OCI-LY3 (cell line): ENCODE results near the gene CDV3.

Experiments used
- H2AFZ ChIP-seq: fragments of 200-600, 300-600 bp; shearing (Covaris generic); 2 replicates; pipeline ENCODE4 v1.6.0; 2014; ENCODE audit warnings: antibody characterized with exemption, low read depth, low read length
- H3K27ac ChIP-seq: fragments of 200-600, 300-600 bp; sonication (generic); 2 replicates; pipeline ENCODE4 v1.5.1; 2014; ENCODE audit warnings: mild to moderate bottlenecking, low read length, moderate library complexity, mixed read lengths
- H3K27me3 ChIP-seq: fragments of 200-600, 300-600 bp; sonication (generic); 2 replicates; pipeline ENCODE4 v1.6.1; 2014; ENCODE audit warnings: low read depth, low read length, mixed read lengths
- H3K36me3 ChIP-seq: fragments of 200-600, 300-600 bp; sonication (generic); replicated peaks from 2 replicates; pipeline ENCODE3; 2014; ENCODE audit warnings: low read depth, low read length, mixed read lengths
- H3K4me1 ChIP-seq: fragments of 300-600, 200-600 bp; sonication (generic); 2 replicates; pipeline ENCODE4 v1.6.1; 2014; ENCODE audit warnings: low read length, mixed read lengths
- H3K4me2 ChIP-seq: fragments of 200-600, 300-600 bp; sonication (generic); 2 replicates; pipeline ENCODE4 v1.6.1; 2014; ENCODE audit warnings: low read length, mixed read lengths
- H3K4me3 ChIP-seq: fragments of 300-600, 200-600 bp; sonication (generic); 2 replicates; pipeline ENCODE4 v1.5.1; 2014; ENCODE audit warnings: antibody characterized with exemption, mild to moderate bottlenecking, low read length, moderate library complexity
- H3K79me2 ChIP-seq: fragments of 300-600, 200-600 bp; shearing (Covaris generic); 2 replicates; pipeline ENCODE4 v1.6.1; 2014; ENCODE audit warnings: mild to moderate bottlenecking, low read length, mixed read lengths
- H3K9ac ChIP-seq: fragments of 300-600, 200-600 bp; shearing (Covaris generic); 2 replicates; pipeline ENCODE4 v1.6.0; 2014; ENCODE audit warnings: mild to moderate bottlenecking, low read length, moderate library complexity
- H3K9me3 ChIP-seq: fragments of 200-600, 300-600 bp; shearing (Covaris generic); 2 replicates; pipeline ENCODE4 v1.6.1; 2014; ENCODE audit warnings: low read length, mixed read lengths; ENCODE audit not compliant: insufficient read depth
- H4K20me1 ChIP-seq: fragments of 200-600, 300-600 bp; sonication (generic); 2 replicates; pipeline ENCODE4 v1.6.1; 2016; ENCODE audit warnings: low read length, mixed read lengths; ENCODE audit not compliant: insufficient read depth
- CTCF ChIP-seq: fragments of 200-600, 300-600 bp; sonication (generic); IDR thresholded peaks from 2 replicates; pipeline ENCODE4 v1.5.1; 2014; ENCODE audit warnings: antibody characterized with exemption, low read length, low read depth
- EZH2phosphoT487 ChIP-seq: fragments of 200-600 bp; shearing (Covaris generic); IDR thresholded peaks from 2 replicates; pipeline ENCODE4 v1.6.1; 2018; ENCODE audit warnings: antibody characterized with exemption, mixed run types, low read depth

CDV3 gene

DNA sequence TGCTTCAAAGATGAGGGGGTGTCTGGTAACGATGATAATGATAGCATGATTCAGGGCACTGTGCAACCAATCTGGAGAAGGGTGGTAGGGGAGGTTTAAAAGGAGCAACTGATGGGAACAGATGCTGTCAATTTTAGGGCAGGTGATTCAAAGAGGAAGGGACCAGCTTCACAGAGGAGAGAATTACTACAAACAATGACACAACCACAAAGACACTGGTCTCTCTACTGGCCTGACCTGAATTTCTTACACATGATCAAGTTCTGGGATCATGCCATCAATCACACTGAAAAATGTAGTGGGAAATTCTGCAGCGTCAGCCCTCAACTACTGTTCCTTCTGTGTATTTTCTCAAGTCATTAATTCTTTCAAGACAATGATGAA is 2.6 kb upstream of the CDV3 start:
- Histone ChIP-seq H3K27ac (no peak overlapping the region), H2AFZ (no peak overlapping the region), H3K4me2 (no peak overlapping the region), H3K4me1 (peaks cover 59% of the 10 kb centered on the region), H3K9me3 (no peaks in the 10 kb centered on the region), H3K79me2 (peaks cover 24% of the 10 kb centered on the region), H4K20me1 (peaks cover 16% of the 10 kb centered on the region), H3K36me3 (peaks cover 16% of the 10 kb centered on the region), H3K27me3 (peaks cover 14% of the 10 kb centered on the region), H3K9ac (no peak overlapping the region), H3K4me3 (no peak overlapping the region)
- TF ChIP-seq CTCF (no peak), EZH2phosphoT487 (no peak)

DNA sequence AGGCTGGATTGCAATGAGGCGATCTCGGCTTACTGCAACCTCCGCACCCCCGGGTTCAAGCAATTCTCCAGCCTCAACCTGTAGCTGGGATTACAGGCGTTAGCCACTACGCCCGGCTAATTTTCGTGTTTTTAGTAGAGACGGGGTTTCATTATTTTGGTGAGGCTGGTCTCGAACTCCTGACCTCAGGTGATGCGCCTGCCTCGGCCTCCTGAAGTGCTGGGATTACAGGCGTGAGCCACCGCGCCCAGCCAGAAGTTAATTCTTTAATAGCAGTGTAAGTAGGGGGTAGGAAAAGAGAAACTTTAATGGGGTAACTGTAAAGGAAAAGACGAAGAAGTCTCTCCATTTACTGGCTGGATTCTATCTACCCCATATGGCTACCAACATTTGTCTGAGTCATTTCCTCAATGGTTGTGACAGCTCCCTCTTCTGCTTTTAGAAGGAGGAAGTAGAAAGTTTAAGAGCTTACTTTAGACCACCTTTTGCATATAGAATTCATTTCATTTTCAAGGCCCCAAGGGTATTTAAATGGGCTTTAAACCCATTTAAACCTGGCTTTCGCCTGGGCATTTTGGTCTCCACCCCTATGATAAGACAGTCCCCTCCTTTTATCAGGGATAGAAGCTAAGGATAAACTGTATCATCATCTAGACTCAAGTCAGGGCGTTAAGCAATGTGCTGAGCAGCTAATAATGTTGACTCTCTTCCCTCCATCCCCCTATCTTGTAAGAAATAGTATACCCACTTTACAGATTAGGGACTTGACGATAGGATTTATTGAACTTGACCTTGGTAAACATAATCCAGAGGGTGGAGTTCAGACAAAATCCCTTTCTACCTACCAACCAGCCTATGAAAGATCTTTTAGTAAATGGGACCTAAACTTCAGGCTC is 1.1 kb upstream of the CDV3 start:
- H4K20me1 ChIP-seq = peaks cover 28% of the 10 kb centered on the region
- H3K4me2 ChIP-seq = peak overlapping the region; percentile 98
- peaks cover 14% of the 10 kb centered on the region for H3K27me3 ChIP-seq
- H3K9me3 ChIP-seq = no peaks in the 10 kb centered on the region
- peaks cover 53% of the 10 kb centered on the region for H3K4me1 ChIP-seq
- peak overlapping the region; percentile 96 for H3K9ac ChIP-seq
- peak overlapping the region; percentile 96 for H3K27ac ChIP-seq
- peaks cover 25% of the 10 kb centered on the region for H3K36me3 ChIP-seq
- peak overlapping the region; percentile 80 for H3K4me3 ChIP-seq
- peaks cover 39% of the 10 kb centered on the region for H3K79me2 ChIP-seq
- no peak overlapping the region for H2AFZ ChIP-seq
- TF ChIP-seq CTCF (no peak), EZH2phosphoT487 (no peak)

- peak overlapping the region; percentile 98 for H3K4me2 ChIP-seq
- H3K27me3 ChIP-seq = peaks cover 10% of the 10 kb centered on the region
- H3K27ac ChIP-seq = peak overlapping the region; percentile 96
- H3K9ac ChIP-seq = peak overlapping the region; percentile 96
- H3K4me1 ChIP-seq = peaks cover 52% of the 10 kb centered on the region
- peaks cover 46% of the 10 kb centered on the region for H3K79me2 ChIP-seq
- TF ChIP-seq EZH2phosphoT487 = no peak
- no peak for TF ChIP-seq CTCF
- H2AFZ ChIP-seq = no peak overlapping the region
- H3K4me3 ChIP-seq = peak overlapping the region; percentile 91
- peaks cover 32% of the 10 kb centered on the region for H3K36me3 ChIP-seq
- H4K20me1 ChIP-seq = peaks cover 35% of the 10 kb centered on the region
- H3K9me3 ChIP-seq = no peaks in the 10 kb centered on the region
These were observed 345 bp upstream of the CDV3 start for GRCh38 chr3:133573054-133573628.

DNA sequence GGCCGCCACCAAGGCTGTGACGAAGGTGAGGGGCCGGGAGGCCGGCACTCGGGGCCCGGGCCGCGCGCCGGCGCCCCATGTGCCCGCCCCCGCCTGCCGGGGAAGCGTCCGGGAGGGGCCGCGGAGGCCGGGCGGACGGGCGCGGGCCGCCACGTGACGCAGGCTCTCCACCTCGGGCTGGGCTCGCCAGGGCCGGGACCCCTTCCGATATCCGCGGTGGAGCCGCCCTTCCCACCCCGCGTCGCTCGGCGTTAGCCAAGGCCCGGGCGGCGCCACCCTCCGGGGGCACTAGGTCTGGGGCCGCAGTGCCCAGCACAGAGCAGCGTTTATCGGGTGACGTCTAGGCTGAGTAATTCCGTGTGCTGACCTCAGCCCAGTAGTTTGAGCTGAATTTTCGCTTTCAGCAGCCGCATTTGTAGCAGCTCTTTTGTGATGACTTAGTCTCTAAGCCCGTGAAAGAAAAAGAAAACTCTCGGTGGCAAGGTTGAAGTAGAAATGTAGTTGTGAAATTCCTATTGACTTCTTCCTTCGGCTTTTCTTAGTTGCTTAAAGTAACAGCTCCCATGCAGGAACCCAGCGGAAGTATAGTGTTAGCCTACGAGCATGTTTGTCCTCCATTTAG is 885 bp downstream of the CDV3 start:
- no peak overlapping the region for H2AFZ ChIP-seq
- no peaks in the 10 kb centered on the region for H3K27me3 ChIP-seq
- no peaks in the 10 kb centered on the region for H3K9me3 ChIP-seq
- H4K20me1 ChIP-seq = peaks cover 47% of the 10 kb centered on the region
- H3K36me3 ChIP-seq = peaks cover 44% of the 10 kb centered on the region
- H3K4me1 ChIP-seq = peaks cover 52% of the 10 kb centered on the region
- peaks cover 59% of the 10 kb centered on the region for H3K79me2 ChIP-seq
- TF ChIP-seq CTCF (peak; percentile 24; the same call in 1 of the 2 replicates), EZH2phosphoT487 (no peak)
- H3K4me2 ChIP-seq = peak overlapping the region; percentile 85
- H3K9ac ChIP-seq = peak overlapping the region; percentile 93
- peak overlapping the region; percentile 91 for H3K4me3 ChIP-seq
- H3K27ac ChIP-seq = peak overlapping the region; percentile 78
